ENCODE results near the gene HPD.

Gene HPD

DNA sequence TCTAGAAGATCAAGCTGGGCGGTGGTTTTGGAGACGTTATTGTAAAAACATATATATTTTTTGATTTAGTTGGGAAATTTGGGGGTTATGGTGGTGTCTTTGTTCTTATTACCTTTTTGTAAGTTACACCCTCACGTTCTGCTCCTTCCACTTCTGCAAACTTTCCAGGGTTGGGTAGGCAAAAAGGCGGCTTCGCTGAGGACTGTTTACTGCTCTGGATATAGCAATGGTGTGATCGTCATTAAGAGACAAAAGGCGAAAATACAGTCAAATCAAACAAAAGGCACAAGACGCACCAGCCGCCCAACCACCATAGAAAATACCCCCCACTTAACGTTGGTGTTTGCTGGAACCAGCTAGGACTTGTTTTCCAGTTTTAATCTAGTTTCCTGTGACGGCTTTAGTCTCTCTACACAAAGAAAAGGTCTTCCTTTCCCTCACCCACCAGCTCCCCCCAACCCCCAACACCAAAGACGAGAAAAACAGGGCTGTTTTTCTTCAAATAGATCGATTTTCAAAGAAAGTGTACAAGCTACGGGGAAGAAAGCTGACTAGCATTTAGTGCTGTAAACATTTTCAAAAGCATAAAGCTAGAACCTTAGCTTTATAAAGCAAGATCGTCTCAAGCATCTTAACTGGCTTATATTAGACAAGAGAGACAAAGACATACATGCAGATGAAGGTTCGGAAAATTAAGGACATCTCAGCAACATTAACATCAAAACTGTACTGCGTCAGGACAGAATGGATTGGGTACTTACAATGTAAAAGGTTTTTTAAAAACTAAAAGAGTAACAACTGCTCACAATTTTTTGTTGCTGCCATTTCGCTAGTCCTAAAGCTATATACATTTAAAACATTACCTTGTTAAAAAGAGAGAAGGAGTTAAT lies 56.8 kb downstream of the HPD start:
- in situ Hi-C loops (cut with MboI; ENCODE audit: low sequenced_read_pairs) = no loop called here

DNA sequence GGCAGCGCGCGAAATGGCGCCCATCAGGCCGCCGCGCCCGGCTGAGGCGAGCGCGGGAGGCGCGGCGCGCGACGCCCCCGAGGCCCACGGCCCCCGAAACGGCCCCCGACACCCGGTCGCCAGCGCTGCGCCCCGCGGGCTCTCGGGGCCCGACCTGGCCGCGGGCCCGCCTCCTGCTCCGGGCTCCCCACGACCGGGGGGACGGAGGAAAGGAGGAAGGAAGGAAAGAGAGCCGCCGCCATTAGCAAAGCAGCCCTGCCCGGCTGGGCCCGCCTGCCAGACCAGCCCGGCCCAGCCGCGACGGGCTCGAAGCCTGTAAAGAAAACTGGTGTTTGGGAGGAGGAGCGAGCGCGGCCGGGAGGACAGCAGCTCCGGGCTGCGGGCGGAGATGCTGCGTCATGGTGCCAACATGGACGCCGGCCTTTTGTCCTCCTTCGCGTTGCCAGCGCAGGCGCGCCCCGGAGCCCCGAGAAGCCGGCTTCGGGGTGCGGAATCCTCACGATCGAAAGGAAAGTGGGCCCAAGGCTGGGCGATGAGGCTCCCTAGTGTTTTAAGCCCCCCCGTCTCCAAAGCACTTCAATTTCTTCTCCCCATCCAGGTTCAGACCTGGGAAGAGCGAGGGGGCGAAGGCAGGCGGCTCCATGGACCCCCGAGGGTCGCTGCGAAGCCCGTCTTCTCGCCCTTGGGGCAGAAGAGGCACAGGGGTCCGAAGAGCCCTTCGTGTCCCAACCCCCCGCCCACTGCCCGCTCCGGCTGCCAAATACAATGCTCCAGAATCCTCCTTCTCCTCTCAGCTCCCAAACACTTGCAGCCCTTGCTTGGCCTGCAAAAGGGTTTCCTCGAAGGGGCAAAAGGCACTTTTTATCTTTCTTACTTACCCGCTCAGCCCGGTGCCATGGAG lies 57.7 kb downstream of the HPD start:
- in situ Hi-C loops (cut with MboI; ENCODE audit: low sequenced_read_pairs) = no loop called here

DNA sequence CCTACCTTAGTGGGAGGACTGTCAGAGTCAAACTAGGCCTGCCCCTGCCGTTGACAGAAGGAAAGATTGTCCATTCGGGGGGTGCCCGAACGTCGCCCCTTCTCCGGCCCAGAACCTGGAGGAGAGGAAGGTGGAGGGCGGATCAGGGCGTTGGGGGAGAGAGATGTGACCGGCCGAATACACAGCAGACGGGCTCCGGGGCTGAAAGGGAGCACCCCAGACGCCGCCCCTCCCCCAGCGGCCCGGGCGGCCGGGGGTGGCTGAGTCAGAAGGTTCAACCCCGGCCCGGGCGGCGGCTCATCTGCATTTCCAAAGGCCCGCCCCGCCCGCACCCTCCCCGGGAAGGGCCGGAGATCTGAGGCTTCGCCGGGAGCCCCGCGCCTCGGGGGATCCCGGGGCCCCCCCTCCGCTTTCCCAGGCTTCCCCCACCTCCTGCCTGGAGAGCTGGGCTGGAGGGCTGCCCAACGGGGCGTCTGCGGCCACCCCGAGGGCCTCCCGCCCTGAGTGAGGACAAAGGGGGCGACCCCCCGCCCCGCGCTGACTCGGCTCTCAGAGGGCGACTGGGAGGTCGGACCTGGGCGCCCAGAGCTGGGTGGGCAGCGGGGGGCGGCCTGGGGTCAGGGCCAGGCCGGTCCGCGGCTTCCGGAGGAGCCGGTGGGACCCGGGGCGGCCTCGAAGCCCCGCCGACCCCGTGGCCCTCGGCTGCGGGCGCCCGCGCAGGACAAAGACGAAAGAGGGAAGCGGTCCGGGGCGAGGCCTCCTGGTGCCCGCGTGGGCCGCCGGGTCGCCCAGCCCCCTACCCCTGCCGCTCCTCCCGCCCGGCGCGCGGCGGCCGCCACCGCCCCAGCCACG lies 58.6 kb downstream of the HPD start:
- in situ Hi-C loops (cut with MboI; ENCODE audit: low sequenced_read_pairs) = loop anchor here (10.0 kb wide), 1 partner anchor 85 kb away; the partner anchor contains the start of gene PSMD9

DNA sequence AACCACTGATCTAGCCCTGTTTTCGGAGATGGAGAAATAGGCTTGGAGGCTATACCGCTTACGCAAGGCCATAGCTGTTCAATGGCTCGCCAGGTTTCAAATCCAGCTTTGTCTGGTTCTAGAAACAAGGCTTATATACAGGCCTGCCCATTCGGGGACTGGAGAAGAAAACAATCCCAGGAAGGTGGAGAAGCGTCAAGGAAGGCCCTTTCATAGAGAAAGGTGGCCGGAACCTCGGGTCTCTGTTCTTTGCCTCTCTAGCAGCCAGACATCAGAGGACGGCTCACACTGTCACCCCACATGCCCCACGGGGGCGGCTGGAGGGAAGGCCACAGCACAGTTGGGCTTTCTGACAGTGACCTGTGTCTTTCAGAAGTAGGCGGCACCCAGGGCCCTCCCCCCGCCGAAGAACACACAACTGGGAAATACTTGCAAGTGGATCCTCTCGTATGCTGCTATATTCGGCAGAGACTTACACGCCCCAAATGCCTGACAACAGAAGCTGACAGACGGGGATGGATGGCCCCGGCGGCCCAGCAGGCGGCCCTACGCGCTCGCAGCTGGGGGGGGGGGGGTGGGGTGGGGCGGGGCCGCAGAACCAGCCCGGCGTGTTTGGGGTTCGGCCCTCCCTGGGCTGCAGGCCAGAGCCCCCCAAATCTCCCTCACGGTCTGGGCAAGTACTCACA lies 59.4 kb downstream of the HPD start:
- in situ Hi-C loops (cut with MboI; ENCODE audit: low sequenced_read_pairs) = loop anchor here (10.0 kb wide), 1 partner anchor 86 kb away; the partner anchor contains the start of gene PSMD9

DNA sequence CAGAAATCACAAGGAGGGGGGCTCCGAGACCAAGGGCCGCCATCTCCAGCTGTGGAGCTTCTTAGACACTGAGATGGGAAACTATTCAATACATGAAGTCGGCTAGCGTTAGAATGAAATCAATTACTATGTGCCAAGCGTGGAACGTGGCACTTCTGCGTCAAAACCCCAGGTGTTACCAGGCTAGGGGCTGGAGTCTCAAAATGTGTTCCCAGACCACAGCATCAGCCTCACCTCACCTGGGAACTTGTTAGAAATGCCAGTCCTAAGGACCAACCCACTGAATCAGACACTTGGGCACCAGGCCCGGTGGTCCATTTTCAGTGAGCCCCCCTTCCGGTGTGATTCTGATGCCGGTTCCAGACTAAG lies 59.9 kb downstream of the HPD start:
- in situ Hi-C loops (cut with MboI; ENCODE audit: low sequenced_read_pairs) = loop anchor here (10.0 kb wide), 1 partner anchor 86 kb away; the partner anchor contains the start of gene PSMD9

DNA sequence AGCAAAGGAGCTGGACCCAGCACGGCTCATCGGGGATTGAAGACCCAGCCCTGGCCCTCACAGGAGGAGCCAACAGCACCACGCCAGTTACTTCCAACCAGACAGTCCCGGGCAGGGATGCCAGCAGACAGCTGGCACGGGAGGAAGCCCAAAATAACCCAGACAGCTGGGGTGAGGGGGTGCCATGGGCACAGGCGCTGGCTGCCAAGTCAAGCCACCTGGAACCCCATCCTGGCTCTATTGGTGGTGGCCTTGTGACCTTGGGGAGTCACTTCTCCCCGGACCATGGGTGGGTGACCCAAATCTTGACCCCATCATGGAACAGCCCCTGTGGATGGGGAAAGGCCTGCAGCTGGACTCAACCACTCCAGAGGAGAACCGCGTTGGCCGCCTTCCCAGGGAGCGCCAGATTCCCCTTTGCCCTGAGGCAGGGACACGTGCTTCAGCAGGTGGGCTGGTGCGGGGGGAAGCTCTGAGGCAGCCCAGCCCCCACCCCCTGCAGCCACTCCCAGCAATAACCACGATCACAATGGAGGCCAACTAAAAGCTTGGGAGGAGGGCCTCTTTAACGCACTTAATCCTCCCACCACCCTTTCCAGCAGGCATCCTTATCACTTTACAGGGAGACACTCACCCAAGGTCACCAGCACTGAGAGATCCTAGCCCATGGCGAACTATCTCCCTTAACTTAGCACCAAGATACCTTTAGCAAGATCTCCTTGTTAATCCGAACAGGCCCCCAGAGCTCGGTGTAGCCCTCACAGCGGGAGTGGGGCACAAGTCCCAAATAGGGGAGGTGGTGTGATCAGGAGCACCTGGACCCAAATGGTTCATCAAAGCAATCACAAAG lies 60.5 kb downstream of the HPD start:
- in situ Hi-C loops (cut with MboI; ENCODE audit: low sequenced_read_pairs) = loop anchor here (10.0 kb wide), 1 partner anchor 87 kb away; the partner anchor contains the start of gene PSMD9

DNA sequence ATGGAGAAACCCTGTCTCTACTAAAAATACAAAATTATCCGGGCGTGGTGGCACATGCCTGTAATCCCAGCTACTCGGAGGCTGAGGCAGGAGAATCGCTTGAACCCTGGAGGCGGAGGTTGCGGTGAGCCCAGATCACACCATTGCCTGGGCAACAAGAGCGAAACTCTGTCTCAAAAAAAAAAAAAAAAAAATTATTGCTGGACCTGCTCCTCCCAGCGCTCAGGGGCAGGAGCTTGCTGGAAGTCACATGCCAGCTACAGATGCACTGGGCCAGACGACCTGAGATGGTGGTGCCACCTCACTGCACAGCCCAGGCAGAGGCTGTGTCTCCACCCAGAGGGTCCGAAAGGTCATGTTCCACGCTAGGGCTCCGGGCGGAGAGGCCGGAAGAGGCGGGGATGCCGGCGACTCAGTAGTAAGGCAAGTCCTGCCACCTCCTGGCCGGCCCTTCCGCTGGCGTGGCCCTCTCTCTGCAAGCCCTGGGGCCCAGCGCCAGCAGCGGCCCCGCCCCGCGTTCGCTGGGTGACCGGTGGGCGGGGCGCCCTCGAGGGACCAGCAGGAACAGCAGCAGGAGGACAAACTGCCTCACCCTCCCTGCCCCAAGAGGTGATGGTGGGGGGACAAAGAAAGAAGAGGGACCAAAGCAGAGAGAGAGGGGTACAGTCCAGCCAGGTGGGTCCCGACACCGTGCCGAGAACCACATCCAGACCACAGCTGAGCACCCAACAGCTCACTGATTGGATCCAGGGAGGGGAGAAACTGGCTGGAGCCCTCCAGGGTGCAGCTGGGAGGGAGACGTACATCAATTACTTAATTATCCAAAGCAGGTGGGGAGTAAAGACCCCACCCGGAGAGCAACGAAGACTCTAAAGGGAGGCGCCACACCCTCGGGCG lies 61.6 kb downstream of the HPD start:
- in situ Hi-C loops (cut with MboI; ENCODE audit: low sequenced_read_pairs) = loop anchor here (10.0 kb wide), 1 partner anchor 88 kb away; the partner anchor contains the start of gene PSMD9

DNA sequence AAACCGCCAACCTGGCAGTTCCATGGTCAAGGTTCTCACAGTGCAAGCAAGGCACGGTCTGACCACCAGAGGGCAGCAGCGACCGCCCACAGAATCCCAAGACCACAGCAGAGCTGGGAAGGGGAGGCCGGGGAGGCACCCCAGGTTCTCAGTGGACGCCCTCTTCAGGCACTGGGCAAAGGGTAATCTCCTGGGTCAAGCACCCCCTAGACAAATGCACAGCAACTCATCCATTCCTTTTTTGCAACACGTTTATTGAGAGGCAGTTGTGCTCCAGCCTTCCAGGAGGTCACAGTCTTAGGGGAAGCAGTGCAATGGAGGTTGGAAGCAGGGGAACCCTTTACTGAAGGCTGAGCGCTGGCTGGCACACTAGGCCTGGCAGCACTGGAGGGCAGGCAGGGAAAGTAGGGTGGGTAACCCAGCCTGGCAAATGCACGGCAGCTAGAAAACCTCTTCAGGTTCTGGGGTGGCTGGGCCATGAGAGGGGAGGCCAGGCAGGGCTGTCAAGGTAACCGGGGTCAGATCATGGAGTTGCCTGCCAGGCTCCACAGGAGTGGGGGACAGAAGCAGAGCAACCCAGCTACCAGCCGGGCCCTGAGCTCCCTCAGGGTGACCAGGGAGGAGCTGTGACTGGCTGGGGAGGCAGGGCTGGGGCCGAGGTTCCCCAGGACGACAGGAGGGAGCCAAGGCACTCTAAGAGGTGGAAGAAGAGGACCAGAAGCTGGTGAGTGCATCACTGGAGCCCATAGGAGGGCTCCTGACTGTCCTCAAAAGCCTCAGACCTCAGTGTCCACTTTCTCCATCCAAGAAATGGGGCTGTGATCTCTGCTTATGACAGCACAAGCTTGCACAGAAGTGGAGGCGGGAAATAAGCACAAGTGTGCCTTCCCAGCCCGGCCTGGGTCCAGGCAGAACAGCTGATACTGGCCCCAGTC lies 63.4 kb downstream of the HPD start:
- in situ Hi-C loops (cut with MboI; ENCODE audit: low sequenced_read_pairs) = loop anchor here (10.0 kb wide), 1 partner anchor 90 kb away; the partner anchor contains the start of gene PSMD9

DNA sequence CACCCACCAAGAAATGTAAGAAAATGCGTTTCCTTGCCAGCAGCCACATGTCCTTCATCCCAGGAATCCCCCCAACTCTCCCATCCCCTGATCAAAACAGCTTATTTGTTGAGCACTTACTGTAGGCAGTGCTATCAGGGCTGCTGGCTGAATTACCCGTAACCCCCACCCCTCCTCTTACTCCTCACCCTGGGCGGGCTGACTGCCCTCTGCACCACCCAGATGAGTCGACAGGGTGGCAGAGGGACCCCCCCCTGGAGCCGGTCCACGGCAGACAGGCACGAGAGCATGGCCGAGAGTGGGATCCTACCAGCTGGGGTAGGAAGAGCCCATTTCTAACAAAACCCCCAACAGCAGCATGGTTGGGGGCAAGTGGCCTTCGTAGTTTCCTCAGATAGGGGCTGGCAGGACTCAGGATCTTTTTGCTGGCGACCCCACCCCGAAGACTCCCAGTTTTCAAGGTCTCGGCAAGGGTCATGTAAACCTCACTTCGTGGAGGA lies 64.1 kb downstream of the HPD start:
- in situ Hi-C loops (cut with MboI; ENCODE audit: low sequenced_read_pairs) = loop anchor here (10.0 kb wide), 1 partner anchor 90 kb away; the partner anchor contains the start of gene PSMD9

DNA sequence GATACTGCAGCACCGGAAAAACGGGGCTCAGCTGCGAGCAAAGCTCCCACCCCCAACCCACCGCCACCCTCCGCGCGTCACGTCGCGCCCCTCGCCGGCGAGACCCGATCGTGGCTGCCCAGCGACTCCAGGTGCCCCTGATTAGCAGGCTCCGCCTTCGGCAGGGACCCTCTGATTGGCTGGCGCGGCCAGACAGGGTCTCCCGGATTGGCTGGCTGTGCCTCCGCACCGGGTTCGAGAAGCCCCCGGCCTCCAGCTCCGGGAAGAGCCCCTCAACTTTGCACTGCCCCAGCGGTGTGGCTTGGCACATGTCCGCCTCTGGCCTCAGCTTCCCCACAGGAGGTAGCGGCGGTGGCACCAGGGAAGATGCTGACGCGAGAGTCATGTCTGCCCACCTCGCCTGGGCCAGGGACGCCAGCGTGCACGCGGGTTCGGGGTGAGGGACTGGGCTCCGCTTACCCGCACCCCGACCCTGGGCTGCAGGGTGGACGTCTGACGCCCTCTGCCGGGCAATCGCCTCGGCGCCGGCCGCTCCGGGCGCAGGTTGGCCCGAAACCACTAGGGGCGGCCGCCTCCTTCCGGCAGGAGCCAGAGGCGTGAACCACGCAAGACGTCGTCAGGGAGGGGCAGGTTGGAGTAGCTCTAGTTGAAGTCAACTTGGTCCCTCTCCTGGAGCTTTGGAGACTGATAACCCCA lies 64.7 kb downstream of the HPD start:
- in situ Hi-C loops (cut with MboI; ENCODE audit: low sequenced_read_pairs) = loop anchor here (10.0 kb wide), 1 partner anchor 91 kb away; the partner anchor contains the start of gene PSMD9

DNA sequence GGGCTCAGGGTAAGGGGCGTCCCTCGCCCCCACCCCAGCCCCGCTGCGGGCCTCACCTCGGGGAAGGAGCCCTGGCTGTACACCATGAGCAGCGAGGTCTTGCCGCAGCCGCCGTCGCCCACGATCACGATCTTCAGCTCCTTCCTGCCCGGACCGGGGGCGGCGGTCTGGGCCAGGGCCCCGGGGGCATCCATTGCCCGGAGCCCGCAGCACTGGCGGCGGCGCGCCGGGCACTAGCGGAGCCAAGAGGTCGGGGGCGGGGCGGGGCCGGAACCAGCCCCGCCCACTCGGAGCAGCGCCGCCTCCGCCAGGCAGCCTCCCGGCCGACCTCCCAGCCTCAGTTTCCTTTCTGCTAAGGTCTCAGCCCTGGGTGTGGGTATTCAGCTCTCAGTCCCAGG lies 65.2 kb downstream of the HPD start, which contains the start of gene RHOF:
TSS of gene RHOF (minus strand) at position 249 of the 398 bp plus-strand sequence. CDS start at position 194, 55 bp downstream.
- in situ Hi-C loops (cut with MboI; ENCODE audit: low sequenced_read_pairs) = loop anchor here (10.0 kb wide), 1 partner anchor 91 kb away; the partner anchor contains the start of gene PSMD9

DNA sequence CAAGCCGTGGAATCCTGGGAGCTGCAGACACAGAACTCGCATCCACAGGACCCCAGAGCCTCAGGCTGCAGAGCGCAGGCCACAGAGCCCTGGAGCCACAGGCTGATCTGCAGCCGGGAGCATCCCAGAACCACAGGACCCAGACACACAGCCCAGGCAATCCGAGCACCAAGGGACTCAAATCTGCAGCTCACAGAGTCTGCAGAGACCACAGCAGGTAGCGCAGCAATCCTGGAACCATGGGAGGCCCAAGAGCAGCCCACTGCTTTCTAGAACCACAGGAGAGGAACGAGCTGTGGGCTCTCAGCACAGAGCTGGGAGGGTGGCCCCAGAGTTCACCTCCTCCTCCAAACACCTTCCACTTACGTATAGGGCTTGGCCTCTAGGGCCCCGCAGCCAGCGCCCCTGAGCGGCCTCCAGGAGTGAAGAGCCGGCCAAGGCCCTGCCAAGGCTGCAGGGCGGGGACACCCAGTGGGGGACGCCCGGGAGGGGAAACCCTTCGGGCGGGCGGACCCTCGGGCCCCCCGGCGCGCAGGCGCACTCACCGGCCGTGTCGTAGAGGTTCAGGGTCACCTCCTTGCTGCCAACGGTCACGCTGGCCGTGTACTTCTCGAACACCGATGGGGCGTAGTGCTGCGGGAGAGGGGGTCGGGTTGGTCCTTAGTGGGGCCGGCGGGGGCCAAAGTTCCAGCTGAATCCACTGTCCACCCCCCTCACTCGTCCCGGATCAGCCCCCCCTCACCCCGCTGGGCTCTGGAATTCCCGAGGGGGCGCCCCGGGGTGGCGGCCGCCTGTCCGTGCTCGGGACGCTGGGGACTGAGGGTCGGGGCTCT lies 65.8 kb downstream of the HPD start:
- in situ Hi-C loops (cut with MboI; ENCODE audit: low sequenced_read_pairs) = loop anchor here (10.0 kb wide), 1 partner anchor 92 kb away; the partner anchor contains the start of gene PSMD9

DNA sequence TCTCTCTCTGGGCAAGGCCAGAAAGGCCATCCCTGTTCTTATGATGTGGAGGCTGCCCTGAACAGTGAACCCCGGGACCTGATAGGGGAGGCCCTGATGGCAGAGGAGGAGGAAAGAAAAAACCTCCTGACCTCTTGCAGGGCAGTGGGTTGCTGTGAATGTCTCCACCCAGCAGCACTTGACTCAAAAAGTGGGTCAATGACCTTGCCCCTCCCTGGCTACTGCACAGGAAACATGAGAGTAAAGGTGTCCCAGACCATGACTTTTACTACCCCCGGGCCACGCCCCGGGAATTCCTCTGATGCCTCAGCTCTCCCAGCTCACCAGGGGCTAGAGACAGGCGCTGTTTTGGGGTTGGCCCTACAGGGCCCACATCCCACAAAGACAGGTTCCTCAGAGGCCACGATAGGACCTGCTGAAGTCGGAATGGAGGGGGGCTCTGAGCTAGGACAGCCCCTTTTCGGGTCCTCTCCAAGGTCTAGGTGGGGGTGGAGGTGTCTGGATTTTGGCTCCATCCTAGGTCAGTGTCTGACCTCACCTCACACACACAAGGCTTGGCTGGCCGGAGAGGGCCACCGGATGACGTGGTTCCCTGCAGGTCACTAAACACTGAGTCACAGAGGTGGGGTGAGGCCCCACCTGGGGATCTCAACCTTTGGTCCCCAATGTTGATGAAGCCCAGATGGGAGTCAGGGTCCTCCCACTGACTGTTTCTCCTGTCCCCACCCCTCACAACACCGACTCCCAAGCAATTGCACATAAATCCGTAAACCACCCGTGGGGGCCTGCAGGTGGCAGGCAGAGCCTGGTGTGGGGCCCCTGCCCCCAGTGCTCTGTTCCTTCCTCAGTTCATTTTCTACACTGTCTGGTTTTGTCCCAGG lies 66.7 kb downstream of the HPD start:
- in situ Hi-C loops (cut with MboI; ENCODE audit: low sequenced_read_pairs) = loop anchor here (10.0 kb wide), 1 partner anchor 93 kb away; the partner anchor contains the start of gene PSMD9

DNA sequence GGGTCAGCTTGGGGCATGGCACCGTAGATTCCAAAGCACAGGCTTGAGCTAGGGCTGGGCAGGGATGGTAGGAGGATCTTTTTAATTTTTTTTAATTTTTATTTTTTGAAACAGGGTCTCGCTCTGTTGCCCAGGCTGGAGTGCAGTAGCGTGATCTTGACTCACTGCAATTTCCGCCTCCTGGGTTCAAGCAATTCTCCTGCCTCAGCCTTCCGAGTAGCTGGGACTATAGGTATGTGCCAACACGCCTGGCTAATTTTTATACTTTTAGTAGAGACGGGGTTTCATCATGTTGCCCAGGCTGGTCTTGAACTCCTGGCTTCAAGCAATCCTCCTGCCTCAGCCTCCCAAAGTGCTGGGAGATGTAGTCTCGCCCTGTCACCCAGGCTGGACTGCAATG lies 67.9 kb downstream of the HPD start:
- in situ Hi-C loops (cut with MboI; ENCODE audit: low sequenced_read_pairs) = loop anchor here (10.0 kb wide), 1 partner anchor 94 kb away; the partner anchor contains the start of gene PSMD9
